DLD1 (cell line): ENCODE measurements around the gene UBLCP1.

ENCODE experiments used
- in situ Hi-C: cut with HindIII; loops from 2 replicates; pipeline ENCODE4 v1.10.0; 2017; ENCODE audit warnings: low sequenced_read_pairs

The UBLCP1 gene

DNA sequence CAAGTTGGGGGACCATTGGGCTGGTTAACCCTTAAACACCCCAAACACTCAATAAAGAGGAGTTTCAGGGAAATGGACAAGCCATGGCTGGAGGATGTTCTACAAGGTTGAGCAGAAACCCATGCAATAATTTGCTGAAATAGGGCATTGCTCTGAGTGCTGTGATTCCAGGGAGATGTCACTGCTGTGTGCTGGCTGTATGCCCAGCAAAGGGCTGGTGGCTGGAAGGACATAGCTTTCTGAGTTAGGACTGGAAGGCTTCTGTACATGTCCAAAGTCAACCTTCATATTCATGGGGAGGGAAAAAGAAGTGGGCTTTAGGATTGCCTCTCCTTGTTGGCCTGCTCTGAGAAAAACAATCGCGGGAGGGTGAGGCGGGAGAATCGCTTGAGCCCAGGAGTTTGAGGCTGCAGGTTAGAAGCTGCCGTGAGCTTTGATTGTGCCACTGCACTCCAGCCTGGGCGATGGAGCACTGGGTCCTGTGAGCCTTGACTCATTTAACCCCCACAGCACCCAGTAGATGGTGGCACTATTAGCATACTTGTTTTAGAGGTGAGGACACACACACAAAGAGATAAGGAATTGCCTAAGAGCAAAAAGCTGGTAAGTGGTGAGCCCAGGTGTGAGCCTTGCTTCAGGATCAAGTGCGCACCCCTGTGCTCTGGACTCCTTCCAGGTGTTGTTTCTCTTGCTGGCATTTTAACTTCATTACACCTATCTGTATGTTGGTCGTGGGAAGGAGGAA is 46.8 kb downstream of the UBLCP1 start:
- in situ Hi-C loops, result no loop called here

DNA sequence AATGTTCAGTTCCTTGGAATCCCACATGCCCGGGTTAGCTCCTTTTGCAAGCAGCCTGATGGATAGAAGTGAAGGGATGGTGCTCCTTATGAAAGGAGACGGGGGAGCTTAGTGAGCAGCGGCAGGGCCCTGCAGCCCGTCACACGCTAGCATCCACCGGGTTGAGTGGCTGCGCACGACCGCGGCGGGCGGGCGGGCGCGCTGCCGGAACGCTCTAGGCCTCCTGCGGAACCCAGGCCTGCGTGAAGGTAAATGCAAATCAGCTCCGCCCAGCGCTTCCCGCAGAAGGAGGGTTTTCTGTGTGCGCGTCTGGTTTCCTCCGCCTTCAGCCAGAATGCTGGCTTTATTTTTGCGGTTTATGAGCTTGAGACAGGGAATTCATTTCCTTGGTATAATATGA is 47.4 kb downstream of the UBLCP1 start:
- in situ Hi-C loops, result no loop called here

DNA sequence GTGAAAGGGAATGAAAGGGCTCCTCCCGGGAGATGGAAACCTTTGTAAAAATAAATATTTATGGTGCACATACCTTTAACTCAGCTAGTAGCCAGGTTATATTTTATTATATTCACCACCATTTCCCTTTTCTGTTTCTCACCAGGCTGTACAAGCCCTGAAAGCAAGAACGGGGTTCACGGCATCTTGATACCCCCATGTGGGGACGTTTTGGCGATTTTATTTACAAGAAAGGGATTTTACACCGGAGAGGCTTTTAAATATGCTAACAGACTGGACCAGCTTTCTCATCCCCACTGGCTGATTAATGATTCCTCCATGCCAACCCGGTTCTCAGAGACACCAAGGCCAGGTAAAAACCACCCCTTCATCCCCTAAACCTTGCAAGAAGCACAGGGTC is 48.0 kb downstream of the UBLCP1 start:
- in situ Hi-C loops, result no loop called here

DNA sequence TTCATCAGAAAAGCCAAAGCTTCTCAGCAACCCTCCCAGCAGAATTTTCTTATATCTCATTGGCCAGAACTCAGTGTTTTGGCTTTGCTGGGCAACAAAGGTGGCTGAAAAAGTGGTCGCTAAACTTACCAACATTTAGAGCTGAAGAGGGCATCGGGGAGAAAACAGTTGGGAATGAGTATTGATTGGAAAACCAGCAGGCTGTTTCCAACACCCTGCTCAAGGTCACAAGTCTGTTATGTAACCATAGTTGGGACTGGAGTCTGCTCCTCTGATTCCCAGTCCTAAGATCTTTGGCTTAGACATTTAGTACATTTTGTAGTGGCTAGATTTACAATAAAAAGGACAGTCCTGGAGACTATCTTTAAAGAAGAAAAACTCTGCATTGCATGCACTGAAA is 50.1 kb downstream of the UBLCP1 start:
- in situ Hi-C loops, result no loop called here

DNA sequence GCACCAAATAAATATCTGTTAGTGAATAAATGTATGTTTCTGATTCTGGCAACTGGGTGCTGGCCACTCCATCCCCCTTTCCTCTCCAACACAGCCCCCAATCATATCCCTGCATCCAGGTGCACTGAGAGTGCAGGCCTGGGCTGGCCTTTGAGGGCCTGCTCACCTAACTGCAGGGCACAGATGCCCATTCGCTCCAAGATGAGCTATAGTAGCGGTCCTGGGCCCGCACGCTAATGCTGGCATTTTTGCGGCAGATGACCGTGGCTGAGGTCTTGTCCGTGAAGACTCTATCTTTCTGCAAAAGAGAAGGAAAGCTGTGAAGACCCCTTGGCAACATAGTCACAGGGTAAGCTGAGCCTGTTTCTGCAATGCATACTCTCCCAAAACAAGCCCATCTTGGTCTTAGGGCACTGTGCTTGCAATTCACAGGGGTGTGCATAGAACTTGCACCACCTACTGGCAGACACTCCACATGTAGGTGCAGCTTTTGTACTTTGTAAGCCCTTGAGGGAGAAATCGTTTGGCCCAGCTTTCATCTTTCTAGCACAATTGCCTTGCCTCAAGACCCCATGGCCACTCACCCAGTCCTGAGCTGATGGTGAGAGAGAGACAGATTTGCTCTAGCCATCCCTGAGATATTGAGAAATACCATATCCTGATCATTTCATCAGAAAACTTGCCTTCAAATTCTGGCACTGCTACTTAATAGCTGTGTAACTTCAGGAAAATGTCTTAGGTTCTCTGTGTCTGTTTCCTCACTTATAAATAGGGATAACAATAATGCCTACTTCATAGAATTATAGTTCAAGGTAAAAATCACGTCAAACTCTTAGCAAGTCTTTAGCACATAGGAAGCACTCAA is 53.7 kb downstream of the UBLCP1 start:
- in situ Hi-C loops, result no loop called here

DNA sequence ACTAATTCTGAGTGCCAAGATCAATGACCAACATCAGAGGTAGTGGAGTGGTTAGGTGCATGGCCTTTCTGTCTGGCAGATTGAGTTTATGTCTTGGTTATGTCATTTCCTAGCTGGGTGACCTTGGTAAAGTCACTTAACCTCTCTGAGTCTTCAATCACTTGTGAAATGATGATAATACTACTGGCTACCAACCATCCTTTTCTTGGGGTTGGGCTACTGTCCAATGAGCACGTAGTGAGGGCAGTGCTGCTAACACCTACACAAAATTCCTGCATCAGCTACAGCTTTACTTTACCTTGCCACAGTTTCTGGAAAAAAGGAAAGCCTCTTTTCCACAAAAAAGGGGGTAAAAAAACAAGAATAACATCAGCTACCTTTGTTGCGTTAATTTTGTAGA is 54.8 kb downstream of the UBLCP1 start:
- in situ Hi-C loops, result no loop called here

DNA sequence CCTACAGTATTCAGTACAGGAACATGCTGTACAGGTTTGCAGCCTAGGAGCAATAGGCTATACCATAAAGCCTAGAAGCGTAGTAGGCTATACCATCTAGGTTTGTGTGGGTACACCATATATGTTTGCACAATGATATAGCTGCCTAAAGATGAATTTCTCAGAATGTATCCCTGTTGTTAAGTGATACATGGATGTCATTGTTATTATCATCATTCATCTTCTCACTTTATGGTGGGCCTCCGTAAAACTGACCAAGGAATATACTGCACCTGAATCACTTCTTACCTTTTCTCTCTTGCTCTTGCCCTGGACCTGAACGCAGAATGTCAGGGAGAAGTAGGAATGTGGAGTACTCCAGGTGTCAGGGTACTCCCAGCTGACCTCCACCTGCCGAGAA is 55.4 kb downstream of the UBLCP1 start:
- in situ Hi-C loops, result no loop called here

DNA sequence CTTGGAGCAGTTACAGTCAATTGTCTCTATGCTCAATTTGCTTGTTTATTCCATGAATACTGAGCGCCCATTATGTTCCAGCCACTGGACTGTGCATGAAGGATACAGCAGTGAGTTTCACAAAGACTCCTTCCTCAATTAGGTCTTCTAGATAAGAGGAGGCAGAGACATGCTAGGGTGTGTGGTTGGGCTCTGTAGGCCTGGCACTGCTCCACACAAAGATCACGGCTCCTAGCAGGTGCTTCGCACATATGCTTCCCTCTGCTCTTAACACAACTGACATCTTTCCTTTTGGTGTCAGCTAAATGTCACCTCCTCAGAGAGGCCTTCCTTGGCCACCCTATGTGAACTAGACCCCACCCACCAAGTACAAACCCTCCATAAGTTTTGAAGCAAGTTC is 56.3 kb downstream of the UBLCP1 start:
- in situ Hi-C loops, result no loop called here

DNA sequence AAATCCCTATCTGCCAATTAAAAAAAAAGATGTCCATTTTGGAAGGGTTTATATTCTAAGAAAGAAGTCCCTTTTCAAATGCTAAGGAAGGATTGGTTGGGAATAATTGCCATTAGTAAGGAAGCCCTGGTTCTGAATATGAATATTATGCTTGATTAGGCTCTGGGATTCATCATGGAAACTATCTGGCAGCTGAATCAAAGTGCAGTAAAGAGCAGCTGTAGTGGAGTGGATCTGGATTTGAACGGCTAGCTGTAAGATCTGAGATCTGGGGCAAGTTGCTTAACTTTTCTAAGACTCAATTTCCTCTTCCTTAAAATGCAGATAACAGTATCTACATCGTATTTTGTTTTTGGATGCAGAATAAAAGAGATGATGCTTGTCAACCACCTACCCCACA is 56.7 kb downstream of the UBLCP1 start:
- in situ Hi-C loops, result no loop called here

DNA sequence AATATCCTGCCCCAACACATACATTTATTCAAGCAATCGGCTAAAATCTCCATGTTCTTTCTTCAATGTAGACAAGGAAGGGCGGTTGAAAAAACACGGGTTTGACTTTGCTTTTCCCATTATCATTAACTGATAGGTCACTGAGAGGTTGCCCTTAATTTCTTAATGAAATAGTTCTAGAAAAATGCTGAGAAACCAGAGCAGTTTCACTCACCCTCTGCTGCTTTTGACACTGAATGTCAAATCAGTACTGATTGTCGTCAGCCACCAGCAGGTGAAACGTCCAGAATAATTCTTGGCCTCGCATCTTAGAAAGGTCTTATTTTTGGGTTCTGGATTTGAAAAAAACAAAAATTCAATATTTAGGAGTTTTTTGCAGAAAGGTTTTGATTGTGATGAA is 59.1 kb downstream of the UBLCP1 start:
- in situ Hi-C loops, result no loop called here

DNA sequence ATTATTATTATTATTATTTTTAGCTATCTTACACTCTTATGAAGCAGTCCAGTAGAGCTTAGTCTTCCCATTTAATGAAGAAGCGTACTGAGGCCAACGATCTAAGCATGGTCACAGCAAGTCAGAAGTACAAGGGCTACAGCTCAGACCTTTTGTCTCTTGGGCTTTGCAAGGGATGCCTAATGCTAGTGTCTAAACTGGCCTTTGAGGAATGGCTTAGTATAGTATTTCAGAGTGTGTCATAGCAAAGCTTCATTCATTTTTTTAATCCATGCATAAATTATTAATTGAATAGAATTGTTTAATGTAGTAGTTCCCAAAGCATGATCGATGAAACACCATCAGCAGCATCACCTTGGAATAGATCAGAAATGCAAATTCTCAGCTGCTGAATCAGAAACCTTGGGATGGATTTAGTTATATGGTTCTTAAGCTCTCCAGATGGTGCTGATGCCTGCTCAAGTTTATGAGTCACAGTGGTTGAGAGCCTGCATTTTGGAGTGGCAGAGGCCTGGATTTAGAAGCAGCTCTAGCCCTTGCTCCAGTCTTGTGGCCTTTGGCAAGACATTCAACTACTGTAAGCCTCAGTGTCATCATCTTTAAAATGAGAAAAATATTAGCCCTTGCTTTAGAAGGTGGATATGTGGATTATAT is 61.1 kb downstream of the UBLCP1 start:
- in situ Hi-C loops, result no loop called here

DNA sequence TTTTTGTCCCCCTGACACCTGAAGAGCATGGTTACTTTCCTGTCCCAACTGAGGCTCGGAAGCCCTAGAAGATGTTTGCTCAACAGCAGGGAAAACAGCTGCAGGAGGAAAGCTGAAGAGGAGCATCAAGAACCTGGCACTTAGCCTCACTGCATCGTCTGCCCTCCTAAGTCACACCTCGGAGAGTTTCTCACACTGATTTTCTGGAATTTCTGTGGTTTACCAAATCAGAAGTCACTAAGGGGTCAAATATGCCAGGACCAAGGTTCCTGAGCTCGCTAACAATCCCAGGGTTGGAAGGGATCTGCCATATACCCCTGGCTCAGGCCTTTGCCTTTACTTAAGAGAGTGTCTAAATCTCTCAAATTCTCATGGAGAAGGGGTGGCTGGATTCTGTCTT is 61.9 kb downstream of the UBLCP1 start:
- in situ Hi-C loops, result no loop called here

DNA sequence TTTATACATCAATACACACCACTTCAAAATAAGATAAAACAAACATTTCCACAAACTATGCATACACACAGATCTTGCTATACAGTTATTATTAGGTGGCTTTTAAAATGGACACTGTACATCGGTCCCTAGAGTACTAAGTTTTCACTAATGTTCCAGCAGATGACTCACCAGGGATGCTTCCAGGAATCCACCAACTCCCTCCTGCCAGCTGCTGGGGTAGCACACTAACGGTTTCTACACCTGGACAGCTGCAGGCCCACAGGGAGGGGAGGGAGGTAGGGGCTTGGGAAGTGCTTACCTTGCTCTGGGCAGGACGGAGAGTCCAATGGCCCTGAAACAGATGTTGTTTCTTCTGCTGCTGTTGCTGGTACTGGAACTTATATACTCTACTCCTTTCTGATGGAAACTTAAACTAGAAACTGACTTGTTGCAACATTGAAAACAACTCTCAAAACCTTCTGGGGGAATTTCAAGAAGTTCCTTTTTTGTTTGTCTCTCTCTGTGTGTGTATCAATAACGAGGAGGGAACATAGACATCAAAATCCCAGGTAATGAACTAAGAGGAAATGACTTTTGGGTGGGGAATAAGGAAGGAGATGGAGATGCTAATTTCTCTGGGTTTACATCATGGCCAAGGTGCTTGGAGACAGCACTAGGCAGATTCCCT is 67.2 kb downstream of the UBLCP1 start, which contains the start of gene IL12B:
TSS of gene IL12B (minus strand) at position 357 of the 670 bp plus-strand sequence. CDS start 3,705 bp downstream, outside the sequence.
- in situ Hi-C loops, result no loop called here

DNA sequence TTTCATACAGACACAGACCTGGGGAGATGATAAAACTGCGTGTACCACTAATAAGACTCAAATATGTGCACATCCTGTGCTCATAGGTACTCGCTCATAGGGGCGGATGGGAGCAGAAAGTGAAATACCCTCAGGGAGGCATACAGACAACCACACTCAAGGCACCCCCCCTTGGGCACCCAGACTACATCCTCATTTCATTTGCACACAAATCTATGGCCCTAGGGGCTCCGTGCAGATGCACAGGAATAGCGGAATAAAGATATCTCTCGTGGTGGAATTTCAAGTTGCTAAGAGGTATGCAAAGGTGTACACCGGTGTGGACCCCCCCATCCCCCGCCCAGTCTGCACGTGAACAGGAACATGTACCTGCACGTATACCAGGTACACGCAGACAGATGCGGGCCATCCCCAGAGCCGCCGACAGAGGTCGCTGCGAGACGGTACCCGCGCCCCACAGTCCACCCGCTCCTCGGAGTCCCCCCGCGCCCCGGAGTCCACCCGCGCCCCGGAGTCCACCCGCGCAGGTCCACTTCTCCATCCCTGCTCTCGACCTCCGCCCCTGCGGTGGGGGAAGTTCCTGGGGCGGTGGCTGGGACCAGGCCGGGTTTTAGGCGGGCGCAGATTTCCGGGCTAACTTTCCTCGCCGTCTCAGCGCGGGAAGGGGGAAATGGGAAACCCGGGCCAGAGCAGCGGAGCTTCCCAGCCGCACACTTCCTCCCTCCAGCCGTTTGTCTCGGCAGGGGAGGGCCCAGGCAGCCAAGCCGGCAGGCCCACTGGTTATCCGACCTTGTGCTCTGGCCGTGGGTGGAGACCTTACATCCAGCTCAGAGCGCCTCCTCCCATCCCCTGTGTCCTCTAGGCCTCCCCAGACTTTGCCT is 68.2 kb downstream of the UBLCP1 start:
- in situ Hi-C loops, result no loop called here

DNA sequence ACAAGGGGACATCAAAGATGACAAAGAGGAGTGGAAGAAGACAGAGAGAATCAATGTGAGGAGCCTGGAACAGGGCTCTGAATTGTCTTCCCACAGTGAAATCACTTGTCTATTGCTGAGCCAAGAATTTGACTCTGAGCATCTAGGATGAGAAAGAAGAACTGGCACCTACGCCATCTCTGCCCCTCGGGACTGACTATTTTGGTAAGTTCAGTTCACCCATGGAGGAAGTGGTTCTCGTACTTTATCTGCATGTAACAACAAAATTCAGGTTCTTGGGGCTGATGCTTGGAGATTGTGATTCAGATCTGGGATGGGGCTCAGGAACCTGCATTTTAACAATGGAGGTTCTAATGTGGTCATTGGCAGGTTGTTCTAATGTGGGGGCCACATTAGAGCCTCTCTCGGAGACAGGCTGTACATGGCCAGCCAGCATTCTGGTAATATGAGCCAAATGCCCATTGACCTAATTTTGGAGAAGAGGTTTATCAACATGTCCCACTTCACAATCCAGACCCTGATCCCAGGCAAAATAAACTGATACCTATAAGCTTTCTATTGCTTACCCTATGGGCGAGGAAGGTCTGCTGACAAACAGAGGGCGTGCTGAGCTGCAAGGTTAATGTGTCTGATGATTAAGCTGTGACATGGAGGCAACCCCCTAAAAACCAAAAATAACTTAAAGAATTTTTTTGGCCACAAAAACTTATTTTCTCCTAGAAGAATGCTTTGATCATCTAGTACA is 69.9 kb downstream of the UBLCP1 start:
- in situ Hi-C loops, result no loop called here

DNA sequence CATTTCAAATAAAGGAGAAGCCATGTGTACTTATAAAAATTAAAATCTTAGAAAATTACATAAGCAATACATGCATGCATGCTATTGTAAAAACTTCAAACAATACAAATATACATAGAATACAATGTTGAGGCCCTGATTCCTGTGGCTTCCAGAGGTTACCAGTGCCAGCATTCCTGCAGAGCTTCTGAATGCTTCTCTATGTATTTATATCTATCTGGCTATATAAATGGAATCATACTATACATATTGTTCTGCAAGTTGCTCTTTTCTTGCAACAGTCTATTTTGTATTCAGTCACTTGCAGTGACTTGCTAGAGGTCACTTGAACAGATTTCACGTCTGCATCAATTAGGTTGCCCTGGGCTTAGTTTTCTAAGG is 70.4 kb downstream of the UBLCP1 start:
- in situ Hi-C loops, result no loop called here
